ENCODE results near the gene VSIG10L2. TPM values are rescaled to one million over a fixed set of nuclear protein-coding genes. Genes with fewer than 3 reads are reported as not detected.

VSIG10L2 gene
- total RNA-seq, 1 donor from 2014 or later: 28.2 TPM

DNA sequence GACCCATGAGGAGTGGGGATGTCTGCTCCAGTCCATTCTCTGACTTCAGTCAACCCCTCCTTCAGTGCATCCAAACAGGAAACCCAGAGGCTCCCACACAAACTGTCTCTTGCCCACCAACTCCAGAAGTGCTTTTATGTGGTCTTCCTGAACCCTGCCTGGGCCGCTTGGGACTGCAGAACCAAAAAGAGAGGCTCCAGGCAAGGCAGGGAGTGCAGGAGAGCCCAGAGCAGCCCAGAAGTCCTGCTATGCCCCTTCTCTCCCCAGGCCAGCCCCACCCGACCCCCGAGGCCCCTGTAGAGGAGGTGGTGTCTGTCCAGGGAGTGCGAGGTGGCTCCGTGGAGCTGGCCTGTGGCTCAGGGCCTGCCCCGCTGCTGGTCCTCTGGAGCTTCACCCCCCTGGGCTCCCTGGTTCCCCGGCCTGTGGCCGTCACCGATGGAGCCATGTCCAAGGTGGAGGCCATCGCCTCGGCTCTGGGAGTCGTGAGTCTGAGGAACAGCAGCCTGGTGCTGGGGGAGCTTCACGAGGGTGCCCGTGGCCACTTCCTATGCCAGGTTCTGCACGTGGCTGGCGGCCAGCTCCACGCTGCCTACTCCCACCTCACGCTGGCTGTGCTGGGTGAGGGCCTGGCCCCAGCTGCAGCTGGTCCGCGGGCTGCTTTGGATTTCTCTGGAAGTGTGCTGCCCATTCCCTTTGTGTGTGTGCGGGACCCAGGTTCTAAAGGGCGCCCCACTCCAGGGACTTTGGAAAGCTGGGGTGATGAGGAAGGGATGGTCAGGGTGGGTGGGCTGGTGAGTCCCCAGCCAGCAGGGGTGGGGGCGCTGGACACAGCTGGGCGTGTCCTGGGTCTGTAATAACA, 1.8 kb downstream of the VSIG10L2 start:
- no peak for TF ChIP-seq POLR2A (IDR thresholded peaks at IDR 0.05)
- TF ChIP-seq, protein P1, sequence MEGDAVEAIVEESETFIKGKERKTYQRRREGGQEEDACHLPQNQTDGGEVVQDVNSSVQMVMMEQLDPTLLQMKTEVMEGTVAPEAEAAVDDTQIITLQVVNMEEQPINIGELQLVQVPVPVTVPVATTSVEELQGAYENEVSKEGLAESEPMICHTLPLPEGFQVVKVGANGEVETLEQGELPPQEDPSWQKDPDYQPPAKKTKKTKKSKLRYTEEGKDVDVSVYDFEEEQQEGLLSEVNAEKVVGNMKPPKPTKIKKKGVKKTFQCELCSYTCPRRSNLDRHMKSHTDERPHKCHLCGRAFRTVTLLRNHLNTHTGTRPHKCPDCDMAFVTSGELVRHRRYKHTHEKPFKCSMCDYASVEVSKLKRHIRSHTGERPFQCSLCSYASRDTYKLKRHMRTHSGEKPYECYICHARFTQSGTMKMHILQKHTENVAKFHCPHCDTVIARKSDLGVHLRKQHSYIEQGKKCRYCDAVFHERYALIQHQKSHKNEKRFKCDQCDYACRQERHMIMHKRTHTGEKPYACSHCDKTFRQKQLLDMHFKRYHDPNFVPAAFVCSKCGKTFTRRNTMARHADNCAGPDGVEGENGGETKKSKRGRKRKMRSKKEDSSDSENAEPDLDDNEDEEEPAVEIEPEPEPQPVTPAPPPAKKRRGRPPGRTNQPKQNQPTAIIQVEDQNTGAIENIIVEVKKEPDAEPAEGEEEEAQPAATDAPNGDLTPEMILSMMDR (IDR thresholded peaks at IDR 0.05): no peak
- no peak for TF ChIP-seq POLR2AphosphoS5 (IDR thresholded peaks at IDR 0.05; ENCODE audit: insufficient read depth in 1 of 2, low read depth in 1 of 2)
- DNase-seq (ENCODE audit: extremely low spot score in 2 of 2): peak; percentile 80 to 88

DNA sequence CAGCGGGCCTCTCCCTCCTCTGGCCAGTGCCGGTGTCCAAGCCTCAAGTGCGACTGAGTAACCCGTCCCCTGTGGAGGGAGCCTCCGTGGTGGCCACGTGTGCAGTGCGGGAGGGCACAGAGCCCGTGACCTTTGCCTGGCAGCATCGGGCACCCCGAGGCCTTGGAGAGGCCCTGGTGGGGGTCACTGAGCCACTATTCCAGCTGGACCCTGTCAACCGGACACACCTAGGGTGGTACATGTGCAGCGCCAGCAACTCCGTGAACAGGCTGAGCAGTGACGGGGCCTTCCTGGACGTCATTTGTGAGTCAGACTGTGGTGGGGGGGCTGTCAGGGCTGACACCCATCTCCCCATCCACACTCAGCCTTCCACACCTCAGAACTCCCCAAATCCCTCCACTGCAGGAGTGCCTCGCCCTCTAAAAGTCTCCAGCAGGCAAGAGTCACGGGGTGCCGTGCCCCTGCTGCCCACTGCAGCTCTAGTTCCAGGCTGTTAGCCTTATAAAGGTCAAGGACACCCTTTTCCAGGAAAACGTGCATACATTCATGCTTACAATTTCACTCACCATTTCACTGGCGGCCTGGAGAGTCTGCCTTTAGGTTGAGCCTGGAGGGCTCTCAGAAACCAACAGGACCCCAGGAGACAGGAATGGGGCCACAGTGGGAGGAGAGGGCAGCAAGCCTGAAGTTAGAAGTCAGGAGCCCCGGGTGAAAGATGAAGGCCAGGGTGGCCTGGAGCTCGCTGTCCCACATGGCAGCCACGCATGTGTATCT, 2.6 kb downstream of the VSIG10L2 start:
- Histone ChIP-seq H3K27me3 (no peaks in the 10 kb centered on the region), H3K36me3 (no peaks in the 10 kb centered on the region), H3K27ac (no peak overlapping the region), H3K4me3 (no peak overlapping the region), H3K4me1 (peaks cover 27% of the 10 kb centered on the region), H3K9me3 (no peaks in the 10 kb centered on the region)
- TF ChIP-seq POLR2AphosphoS5 (IDR thresholded peaks at IDR 0.05; ENCODE audit: insufficient read depth in 1 of 2, low read depth in 1 of 2): no peak
- TF ChIP-seq POLR2A (IDR thresholded peaks at IDR 0.05): no peak
- TF ChIP-seq, protein P1 (IDR thresholded peaks at IDR 0.05): no peak
- intact Hi-C loops (cut with DNase I): no loop called here
- DNase-seq (ENCODE audit: extremely low spot score in 2 of 2): peak; percentile 82 to 83

More for the DNA sequence above, 1.8 kb downstream of the VSIG10L2 start:
- no peak overlapping the region for H3K4me3 ChIP-seq
- peaks cover 19% of the 10 kb centered on the region for H3K4me1 ChIP-seq
- H3K27me3 ChIP-seq: no peaks in the 10 kb centered on the region
- no peak overlapping the region for H3K27ac ChIP-seq
- no peaks in the 10 kb centered on the region for H3K9me3 ChIP-seq
- no peaks in the 10 kb centered on the region for H3K36me3 ChIP-seq
- intact Hi-C loops (cut with DNase I): no loop called here

DNA sequence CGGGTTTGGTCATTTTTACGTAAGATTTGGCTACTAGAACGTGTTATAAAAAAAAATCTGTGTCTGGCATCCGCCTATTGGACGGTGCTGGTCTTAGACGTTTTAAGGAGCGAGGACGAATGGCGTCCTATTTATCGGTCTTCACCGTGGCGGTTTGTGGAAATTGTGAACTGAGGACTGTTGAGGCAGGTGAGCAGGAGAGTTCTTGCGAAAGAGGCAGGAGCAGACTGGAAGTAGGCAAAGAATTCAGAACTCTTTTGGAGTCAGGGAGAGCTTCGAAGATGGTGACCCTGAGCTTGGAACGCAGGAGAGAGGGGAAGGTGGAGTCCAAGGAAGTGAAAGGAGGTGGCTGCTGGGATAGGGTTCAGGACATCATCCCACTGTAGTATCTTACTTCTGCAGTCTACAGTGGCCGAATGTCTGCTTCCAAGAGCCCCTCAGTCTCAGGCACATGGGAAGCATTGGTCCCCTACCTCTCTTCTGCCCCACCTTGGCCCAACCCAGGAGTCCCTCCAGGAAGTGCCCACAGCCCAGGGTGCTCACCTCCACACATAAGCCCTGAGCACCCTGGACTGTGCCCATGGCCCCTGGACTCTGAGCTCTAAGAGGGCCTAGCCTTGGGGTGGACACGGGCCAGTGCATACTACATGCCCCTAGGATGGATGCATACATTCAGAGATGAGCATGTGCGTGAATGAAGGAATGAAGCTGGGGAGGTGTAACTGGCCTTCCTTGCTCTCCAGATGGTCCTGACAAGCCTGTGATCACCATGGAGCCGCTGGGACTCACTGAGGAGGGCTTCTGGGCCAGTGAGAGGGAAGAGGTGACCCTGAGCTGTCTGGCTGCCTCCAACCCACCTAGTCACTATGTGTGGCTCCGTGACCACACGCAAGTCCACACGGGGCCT, 3.7 kb downstream of the VSIG10L2 start:
- Histone ChIP-seq H3K4me1 (peaks cover 35% of the 10 kb centered on the region), H3K36me3 (no peaks in the 10 kb centered on the region), H3K27me3 (no peaks in the 10 kb centered on the region), H3K4me3 (no peak overlapping the region), H3K27ac (no peak overlapping the region), H3K9me3 (no peaks in the 10 kb centered on the region)
- peak; percentile 83 to 87 for DNase-seq (ENCODE audit: extremely low spot score in 2 of 2)
- intact Hi-C loops (cut with DNase I): loop anchor here (10.0 kb wide), 1 partner anchor 705 kb away; no protein-coding TSS in a partner anchor
- TF ChIP-seq POLR2AphosphoS5 (IDR thresholded peaks at IDR 0.05; ENCODE audit: insufficient read depth in 1 of 2, low read depth in 1 of 2): no peak
- TF ChIP-seq, protein P1 (IDR thresholded peaks at IDR 0.05): no peak
- TF ChIP-seq POLR2A (IDR thresholded peaks at IDR 0.05): no peak

DNA sequence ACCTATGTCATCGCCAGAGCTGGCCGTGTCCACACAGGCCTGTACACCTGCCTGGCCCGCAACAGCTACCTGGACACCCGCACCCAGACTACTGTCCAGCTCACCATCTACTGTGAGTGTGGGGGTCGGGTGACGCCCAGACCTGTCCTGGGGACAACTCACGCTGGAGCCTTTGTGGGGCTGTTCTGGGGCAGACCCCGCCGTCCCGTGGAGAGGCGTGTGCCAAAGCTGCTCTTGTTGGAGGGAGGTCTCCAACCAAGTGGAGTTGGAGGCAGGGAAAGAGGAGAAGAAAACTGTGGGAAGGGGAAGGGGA, 4.3 kb downstream of the VSIG10L2 start:
- Histone ChIP-seq H3K36me3 (no peaks in the 10 kb centered on the region), H3K4me3 (no peak overlapping the region), H3K27ac (no peak overlapping the region), H3K4me1 (peaks cover 35% of the 10 kb centered on the region), H3K27me3 (no peaks in the 10 kb centered on the region), H3K9me3 (no peaks in the 10 kb centered on the region)
- DNase-seq (ENCODE audit: extremely low spot score in 2 of 2): peak; percentile 52 to 80
- intact Hi-C loops (cut with DNase I): loop anchor here (10.0 kb wide), 1 partner anchor 705 kb away; no protein-coding TSS in a partner anchor
- no peak for TF ChIP-seq POLR2AphosphoS5 (IDR thresholded peaks at IDR 0.05; ENCODE audit: insufficient read depth in 1 of 2, low read depth in 1 of 2)
- TF ChIP-seq, protein P1 (IDR thresholded peaks at IDR 0.05): no peak
- no peak for TF ChIP-seq POLR2A (IDR thresholded peaks at IDR 0.05)

Data from vagina (tissue), 2 donors.